ENCODE results near the gene EN2.

EN2 gene

GRCh38 chr7:155465761-155466141 lies 7.8 kb downstream of the EN2 start:
- DNase-seq, result no peak

GRCh38 chr7:155466142-155466813 lies 8.3 kb downstream of the EN2 start:
- DNase-seq, result no peak

- no peak for DNase-seq
Observed at GRCh38 chr7:155466814-155467733, 9.1 kb downstream of the EN2 start.

- DNase-seq, result no peak
Observed at GRCh38 chr7:155467846-155468784, 10.2 kb downstream of the EN2 start.

- DNase-seq, result no peak
Observed at GRCh38 chr7:155468785-155469148, 10.8 kb downstream of the EN2 start.

GRCh38 chr7:155469311-155470185 lies 11.6 kb downstream of the EN2 start:
- no peak for DNase-seq

GRCh38 chr7:155470186-155470487 lies 12.2 kb downstream of the EN2 start:
- no peak for DNase-seq

GRCh38 chr7:155470686-155471638 lies 13.0 kb downstream of the EN2 start:
- no peak for DNase-seq

- DNase-seq, result no peak
Observed at GRCh38 chr7:155471718-155472117, 13.8 kb downstream of the EN2 start.

- DNase-seq, result no peak
Observed at GRCh38 chr7:155477476-155477875, 19.5 kb downstream of the EN2 start.

- DNase-seq, result no peak
Observed at GRCh38 chr7:155481764-155482163, 23.8 kb downstream of the EN2 start.

GRCh38 chr7:155482511-155483183 lies 24.7 kb downstream of the EN2 start:
- DNase-seq, result no peak

GRCh38 chr7:155483245-155483644 lies 25.3 kb downstream of the EN2 start:
- DNase-seq, result peak; percentile 31 to 43

- no peak for DNase-seq
Observed at GRCh38 chr7:155483868-155484325, 26.0 kb downstream of the EN2 start.

GRCh38 chr7:155484483-155485399 lies 26.8 kb downstream of the EN2 start:
- DNase-seq, result no peak

GRCh38 chr7:155486783-155487508 lies 29.0 kb downstream of the EN2 start:
- no peak for DNase-seq

- DNase-seq, result no peak
Observed at GRCh38 chr7:155487509-155488482, 29.9 kb downstream of the EN2 start.
